Type B pancreatic cell (in vitro differentiated cells): Measurements from ENCODE around the gene MCM3AP. TPM values are rescaled to one million over a fixed set of nuclear protein-coding genes. Genes with fewer than 3 reads are reported as not detected.

Experiments used
- DNase-seq: peaks from one replicate; pipeline ENCODE4 v3.0.0; 2021; ENCODE audit warnings: mixed read lengths; ENCODE audit not compliant: unreplicated experiment; ENCODE audit errors: extremely low spot score
- H3K27ac Mint-ChIP-seq: 2 replicates; pipeline ENCODE4 v1.8.0; 2021; ENCODE audit warnings: mild to moderate bottlenecking, mixed read lengths
- H3K27me3 Mint-ChIP-seq: 2 replicates; pipeline ENCODE4 v1.8.0; 2021; ENCODE audit warnings: mixed read lengths
- H3K36me3 Mint-ChIP-seq: 2 replicates; pipeline ENCODE4 v1.8.0; 2021; ENCODE audit warnings: mixed read lengths
- H3K4me1 Mint-ChIP-seq: one replicate; pipeline ENCODE4 v1.8.0; 2021; ENCODE audit warnings: mixed read lengths; ENCODE audit not compliant: unreplicated experiment
- H3K4me3 Mint-ChIP-seq: 2 replicates; pipeline ENCODE4 v1.8.0; 2021; ENCODE audit warnings: mild to moderate bottlenecking, mixed read lengths
- H3K9me3 Mint-ChIP-seq: 2 replicates; pipeline ENCODE4 v1.8.0; 2021; ENCODE audit warnings: mixed read lengths
- total RNA-seq: library from RNA; stranded (reverse); gene quantifications from 2 replicates; pipeline ENCODE4 v1.2.1, GENCODE V29; 2021; ENCODE audit warnings: low replicate concordance
- TF ChIP-seq, protein P1 (sequence below): fragments of 200-600 bp; sonication (generic); conservative IDR thresholded peaks from 2 replicates; pipeline ENCODE4 v1.5.0; 2021; ENCODE audit warnings: antibody characterized with exemption, mild to moderate bottlenecking

Gene MCM3AP
- total RNA-seq, 1 donor from 2014 or later: 120 TPM

DNA sequence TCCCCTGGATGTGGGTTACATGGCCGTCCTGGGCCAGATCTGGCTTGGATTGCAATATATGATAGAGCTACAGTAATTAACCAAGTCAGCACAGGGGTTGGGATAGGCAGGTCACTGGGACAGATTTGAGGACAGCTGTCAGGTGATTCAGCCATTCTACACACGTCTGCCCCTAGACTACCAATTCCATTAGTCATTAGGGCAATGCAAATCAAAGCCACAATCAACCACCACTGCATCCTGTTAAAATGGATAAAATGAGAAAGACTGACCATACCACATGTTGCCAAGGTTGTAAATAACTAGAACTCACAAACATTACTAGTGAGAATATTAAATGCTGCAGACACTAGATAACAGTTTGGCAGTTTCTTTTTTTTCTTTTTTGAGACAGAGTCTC lies 22.2 kb upstream of the MCM3AP start:
- no peak overlapping the region for H3K4me3 Mint-ChIP-seq
- no peak overlapping the region for H3K27ac Mint-ChIP-seq
- H3K36me3 Mint-ChIP-seq: peaks cover 15% of the 10 kb centered on the region
- no peaks in the 10 kb centered on the region for H3K4me1 Mint-ChIP-seq
- TF ChIP-seq, protein P1, sequence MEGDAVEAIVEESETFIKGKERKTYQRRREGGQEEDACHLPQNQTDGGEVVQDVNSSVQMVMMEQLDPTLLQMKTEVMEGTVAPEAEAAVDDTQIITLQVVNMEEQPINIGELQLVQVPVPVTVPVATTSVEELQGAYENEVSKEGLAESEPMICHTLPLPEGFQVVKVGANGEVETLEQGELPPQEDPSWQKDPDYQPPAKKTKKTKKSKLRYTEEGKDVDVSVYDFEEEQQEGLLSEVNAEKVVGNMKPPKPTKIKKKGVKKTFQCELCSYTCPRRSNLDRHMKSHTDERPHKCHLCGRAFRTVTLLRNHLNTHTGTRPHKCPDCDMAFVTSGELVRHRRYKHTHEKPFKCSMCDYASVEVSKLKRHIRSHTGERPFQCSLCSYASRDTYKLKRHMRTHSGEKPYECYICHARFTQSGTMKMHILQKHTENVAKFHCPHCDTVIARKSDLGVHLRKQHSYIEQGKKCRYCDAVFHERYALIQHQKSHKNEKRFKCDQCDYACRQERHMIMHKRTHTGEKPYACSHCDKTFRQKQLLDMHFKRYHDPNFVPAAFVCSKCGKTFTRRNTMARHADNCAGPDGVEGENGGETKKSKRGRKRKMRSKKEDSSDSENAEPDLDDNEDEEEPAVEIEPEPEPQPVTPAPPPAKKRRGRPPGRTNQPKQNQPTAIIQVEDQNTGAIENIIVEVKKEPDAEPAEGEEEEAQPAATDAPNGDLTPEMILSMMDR: no peak
- no peaks in the 10 kb centered on the region for H3K9me3 Mint-ChIP-seq
- no peaks in the 10 kb centered on the region for H3K27me3 Mint-ChIP-seq
- no peak for DNase-seq

DNA sequence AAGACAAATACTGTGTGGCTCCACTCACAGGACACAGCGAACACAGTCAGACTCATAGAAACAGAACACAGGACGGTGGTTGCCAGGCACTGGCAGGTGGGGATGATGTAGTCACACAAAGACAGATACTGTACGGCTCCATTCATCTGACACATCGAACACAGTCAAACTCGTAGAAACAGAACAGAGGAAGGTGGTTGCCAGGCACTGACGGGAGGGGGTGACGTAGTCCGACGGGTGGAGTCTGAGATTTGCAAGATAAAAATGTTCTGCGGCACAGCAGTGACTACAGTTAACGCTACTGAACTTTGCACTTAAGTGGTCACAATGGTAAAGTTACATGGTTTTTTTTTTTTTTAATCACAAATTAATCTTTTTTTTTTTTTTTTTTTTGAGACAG lies 19.5 kb upstream of the MCM3AP start:
- Mint-ChIP-seq H3K4me3 (peak overlapping the region; percentile 5), H3K4me1 (no peaks in the 10 kb centered on the region), H3K36me3 (peaks cover 20% of the 10 kb centered on the region), H3K9me3 (no peaks in the 10 kb centered on the region), H3K27me3 (no peaks in the 10 kb centered on the region), H3K27ac (peak overlapping the region; percentile 52)
- TF ChIP-seq, protein P1: no peak
- DNase-seq: no peak

DNA sequence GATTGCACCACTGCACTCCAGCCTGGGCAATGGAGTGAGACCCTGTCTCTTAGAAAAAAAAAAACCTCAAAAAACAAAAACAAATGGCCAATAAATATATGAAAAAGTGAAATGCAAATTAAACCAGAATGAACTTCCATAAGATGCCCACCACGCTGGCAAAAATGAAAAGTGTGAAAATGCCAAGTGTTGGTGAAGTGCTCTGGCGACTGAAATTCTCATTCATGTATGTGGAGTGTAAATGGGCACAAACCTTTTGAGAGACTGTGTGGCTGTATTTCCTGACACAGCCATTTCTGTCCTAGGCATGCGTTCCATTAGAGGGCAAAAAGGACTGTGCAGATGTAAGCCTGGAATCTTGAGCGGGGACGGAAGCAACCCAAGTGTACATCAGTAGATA lies 19.0 kb upstream of the MCM3AP start:
- peaks cover 22% of the 10 kb centered on the region for H3K36me3 Mint-ChIP-seq
- no peak overlapping the region for H3K4me3 Mint-ChIP-seq
- peak overlapping the region; percentile 52 for H3K27ac Mint-ChIP-seq
- TF ChIP-seq, protein P1: no peak
- H3K27me3 Mint-ChIP-seq: no peaks in the 10 kb centered on the region
- no peak for DNase-seq
- no peaks in the 10 kb centered on the region for H3K9me3 Mint-ChIP-seq
- no peaks in the 10 kb centered on the region for H3K4me1 Mint-ChIP-seq

DNA sequence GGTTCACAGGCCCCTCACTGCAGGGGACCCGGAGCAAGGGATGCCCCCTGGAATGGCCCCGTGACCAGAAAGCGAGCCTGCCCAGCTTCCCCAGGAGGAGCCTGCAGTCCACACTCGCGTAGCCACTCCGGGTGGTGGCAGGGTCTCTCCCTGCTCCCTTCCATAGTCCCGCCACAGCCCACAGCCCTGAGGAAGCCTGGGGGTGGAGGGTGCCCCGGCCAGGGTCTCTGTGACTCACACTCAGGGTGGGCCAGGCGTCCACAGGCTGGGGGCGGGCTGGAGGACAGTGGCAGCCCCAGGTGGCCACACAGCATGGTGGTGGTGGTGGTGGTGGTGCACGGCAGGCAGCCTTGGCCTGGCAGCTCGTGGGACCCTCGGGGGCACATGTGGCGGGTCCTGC lies 16.3 kb upstream of the MCM3AP start:
- Mint-ChIP-seq H3K9me3 (no peaks in the 10 kb centered on the region), H3K4me3 (no peak overlapping the region), H3K27ac (no peak overlapping the region), H3K36me3 (peaks cover 18% of the 10 kb centered on the region), H3K27me3 (peaks cover 3% of the 10 kb centered on the region), H3K4me1 (peaks cover 4% of the 10 kb centered on the region)
- DNase-seq: no peak
- TF ChIP-seq, protein P1: no peak

DNA sequence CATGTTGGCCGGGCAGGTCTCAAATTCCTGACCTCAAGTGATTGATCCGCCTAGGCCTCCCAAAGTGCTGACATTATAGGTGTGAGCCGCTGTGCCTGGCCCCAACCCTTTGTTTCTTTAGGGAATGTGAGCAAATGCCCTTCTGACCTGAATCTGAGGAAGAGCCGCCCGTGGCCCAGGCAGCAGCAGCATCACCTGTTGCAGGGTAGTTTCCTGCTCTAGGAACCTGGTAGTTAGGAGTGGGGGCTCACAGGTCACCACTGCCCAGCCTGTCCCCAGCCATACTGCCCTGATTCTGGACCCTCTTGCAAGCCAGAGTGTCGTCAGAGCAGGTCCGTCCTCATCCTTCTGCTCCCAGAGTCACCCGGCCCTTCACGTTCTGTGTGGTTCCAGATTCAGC lies 13.8 kb upstream of the MCM3AP start:
- peaks cover 3% of the 10 kb centered on the region for H3K27me3 Mint-ChIP-seq
- TF ChIP-seq, protein P1: no peak
- H3K36me3 Mint-ChIP-seq: peaks cover 11% of the 10 kb centered on the region
- H3K9me3 Mint-ChIP-seq: no peaks in the 10 kb centered on the region
- H3K27ac Mint-ChIP-seq: no peak overlapping the region
- H3K4me3 Mint-ChIP-seq: peak overlapping the region; percentile 31
- DNase-seq: no peak
- H3K4me1 Mint-ChIP-seq: peaks cover 4% of the 10 kb centered on the region
